Esophagus muscularis mucosa (tissue), 3 donors: ENCODE data around the gene TNFRSF6B.

Experiments used
- POLR2AphosphoS5 ChIP-seq, 2 donors: sonication (generic); formaldehyde crosslinking; IDR thresholded peaks; one replicate each; pipeline ENCODE4 v1.6.1; 2017; ENCODE audit warnings: antibody characterized with exemption in 2 of 2
- TF ChIP-seq, protein P1 (sequence below), 3 experiments: fragments of 200-600 bp in 2 of 3; fragments of 450-650 bp in 1 of 3; sonication (generic) in 2 of 3; IDR thresholded peaks; one replicate each; pipeline ENCODE4 v1.5.1; 2017 to 2019; ENCODE audit warnings: antibody characterized with exemption in 3 of 3, mild to moderate bottlenecking in 2 of 3, moderate library complexity in 1 of 3

DNA sequence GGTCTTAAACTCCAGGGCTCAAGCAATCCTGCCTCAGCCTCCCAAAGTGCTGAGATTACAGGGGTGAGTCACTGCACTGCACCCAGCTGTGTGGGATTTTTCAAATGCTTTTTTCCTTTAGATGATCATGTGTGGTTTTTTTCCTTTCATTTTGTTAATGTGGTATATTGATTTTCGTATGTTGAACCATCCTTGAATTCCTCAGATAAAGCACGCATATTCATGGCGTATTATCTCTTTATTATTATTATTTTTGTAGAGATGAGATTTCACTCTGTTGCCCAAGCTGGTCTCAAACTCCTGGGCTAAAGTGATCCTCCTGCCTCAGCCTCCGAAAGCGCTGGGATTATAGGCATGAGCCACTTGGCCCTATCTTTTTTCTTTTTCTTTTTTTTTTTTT lies 18.4 kb downstream of the TNFRSF6B start:
- no peak for TF ChIP-seq POLR2AphosphoS5 (IDR thresholded peaks at IDR 0.05)
- TF ChIP-seq, protein P1, sequence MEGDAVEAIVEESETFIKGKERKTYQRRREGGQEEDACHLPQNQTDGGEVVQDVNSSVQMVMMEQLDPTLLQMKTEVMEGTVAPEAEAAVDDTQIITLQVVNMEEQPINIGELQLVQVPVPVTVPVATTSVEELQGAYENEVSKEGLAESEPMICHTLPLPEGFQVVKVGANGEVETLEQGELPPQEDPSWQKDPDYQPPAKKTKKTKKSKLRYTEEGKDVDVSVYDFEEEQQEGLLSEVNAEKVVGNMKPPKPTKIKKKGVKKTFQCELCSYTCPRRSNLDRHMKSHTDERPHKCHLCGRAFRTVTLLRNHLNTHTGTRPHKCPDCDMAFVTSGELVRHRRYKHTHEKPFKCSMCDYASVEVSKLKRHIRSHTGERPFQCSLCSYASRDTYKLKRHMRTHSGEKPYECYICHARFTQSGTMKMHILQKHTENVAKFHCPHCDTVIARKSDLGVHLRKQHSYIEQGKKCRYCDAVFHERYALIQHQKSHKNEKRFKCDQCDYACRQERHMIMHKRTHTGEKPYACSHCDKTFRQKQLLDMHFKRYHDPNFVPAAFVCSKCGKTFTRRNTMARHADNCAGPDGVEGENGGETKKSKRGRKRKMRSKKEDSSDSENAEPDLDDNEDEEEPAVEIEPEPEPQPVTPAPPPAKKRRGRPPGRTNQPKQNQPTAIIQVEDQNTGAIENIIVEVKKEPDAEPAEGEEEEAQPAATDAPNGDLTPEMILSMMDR (IDR thresholded peaks at IDR 0.05): no peak
